Medulla oblongata (tissue), 1 donor: ENCODE results near the gene DNAJC1.

ENCODE experiments used
- DNase-seq: peaks from one replicate; pipeline ENCODE4 v3.0.0-alpha.2; 2015; ENCODE audit errors: extremely low spot score

DNAJC1 gene

DNA sequence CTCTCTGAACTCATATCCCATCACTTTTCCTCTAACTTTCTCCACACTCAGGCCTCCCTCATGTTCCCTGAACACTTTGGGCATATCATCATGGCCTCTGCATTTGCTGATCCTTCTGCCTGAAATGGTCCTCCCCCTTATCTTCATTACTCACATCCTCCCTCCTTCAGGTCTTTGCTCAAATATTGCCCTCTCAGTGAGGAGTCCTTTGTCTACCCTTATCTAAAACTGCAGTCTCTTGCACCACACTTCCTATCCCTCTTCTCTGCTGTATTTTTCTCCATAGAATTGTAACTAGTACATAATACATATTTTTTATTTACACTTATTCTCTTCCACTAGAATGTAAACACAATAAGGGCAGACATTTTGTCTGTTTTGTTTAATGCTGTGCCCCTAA is 41.7 kb downstream of the DNAJC1 start:
- DNase-seq, result no peak

DNA sequence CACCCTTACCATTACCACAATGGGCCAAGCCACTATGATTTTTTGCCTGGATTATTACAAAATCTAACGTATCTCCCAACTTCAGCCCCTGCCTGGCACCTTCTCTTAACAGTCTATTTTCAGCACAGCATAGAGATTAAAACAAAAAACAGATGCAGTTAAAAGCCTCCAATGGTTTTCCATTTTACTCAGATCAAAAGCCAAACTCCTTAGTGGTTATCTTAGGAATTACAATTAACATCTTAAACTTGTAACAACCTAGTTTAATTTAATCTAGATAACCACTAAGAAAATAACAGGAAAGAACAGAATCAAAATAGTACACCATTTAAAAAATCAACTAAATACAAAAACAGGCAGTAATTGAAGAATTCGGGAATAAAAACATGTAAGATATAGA is 43.5 kb downstream of the DNAJC1 start:
- no peak for DNase-seq

DNA sequence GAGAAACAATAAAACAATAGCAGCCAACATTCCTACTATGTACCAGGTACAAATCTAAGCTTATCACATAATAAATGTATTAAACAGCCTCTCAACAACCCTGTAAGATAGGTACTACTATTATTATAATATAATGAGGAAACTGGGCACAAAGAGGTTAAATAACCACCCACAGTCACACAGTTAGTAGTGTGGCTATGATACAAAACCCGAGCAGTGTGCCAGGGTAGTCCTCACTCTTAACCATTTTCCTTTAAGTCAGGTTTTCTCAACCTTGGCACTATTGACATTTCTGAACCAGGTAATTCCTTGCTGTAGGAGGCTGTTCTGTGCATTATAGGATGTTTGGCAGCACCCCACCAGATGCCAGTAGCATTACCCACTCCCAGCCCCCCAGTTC is 48.8 kb downstream of the DNAJC1 start:
- no peak for DNase-seq

DNA sequence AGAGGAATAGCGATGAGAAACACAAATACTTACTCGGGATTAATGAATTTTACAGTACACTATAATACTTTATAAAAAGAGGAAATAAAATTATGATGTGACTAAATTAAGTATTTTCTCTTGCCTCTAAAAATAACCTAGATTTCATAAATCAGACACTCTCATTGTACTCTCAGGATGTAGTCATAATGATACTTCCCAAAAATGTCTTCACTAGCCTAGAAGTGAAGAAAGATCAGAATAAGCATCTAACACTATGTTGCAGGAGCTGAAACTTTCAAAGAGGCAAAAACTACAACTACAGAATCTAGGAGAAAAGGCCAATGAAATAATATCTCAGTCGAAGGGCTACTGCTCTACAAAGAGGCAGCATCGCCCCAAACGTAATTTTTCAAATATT is 49.4 kb downstream of the DNAJC1 start:
- no peak for DNase-seq

DNA sequence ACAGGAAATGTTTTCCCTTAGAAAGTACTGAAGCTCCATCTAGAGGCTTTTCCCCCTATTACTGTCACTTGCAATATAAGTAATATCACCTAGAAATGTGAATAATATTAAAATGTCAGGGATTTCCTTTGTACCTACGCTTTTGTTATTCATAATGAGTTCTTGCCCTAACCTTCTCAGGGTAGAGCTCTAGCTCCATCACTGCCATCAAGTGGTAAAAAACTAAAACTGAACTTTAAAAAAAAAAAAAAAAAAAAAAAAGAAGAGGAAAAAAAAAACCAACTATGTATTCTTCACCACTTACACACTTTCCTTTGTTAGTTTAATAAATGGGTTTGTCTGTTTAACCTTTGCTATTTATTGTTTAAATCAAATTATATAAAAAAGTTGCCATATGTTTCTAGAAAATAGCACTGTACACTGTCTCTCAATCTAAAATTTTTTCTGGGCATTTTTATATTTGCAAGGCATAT is 49.9 kb downstream of the DNAJC1 start:
- no peak for DNase-seq

DNA sequence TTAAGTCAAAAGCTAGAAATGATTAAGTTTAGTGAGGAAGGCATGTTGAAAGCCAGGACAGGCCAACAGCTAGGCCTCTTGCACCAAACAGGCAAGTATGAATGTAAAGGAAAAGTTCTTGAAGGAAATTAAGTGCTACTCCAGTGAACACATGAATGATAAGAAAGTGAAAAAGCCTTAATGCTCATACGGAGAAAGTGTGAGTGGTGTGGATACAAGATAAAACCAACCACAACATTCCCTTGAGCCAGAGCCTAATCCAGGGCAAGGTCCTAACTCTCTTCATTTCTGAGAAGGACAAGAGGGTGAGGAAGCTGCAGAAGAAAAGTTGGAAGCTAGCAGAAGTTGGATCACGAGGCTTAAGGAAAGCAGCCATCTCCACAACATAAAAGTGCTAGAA is 53.0 kb downstream of the DNAJC1 start:
- no peak for DNase-seq

DNA sequence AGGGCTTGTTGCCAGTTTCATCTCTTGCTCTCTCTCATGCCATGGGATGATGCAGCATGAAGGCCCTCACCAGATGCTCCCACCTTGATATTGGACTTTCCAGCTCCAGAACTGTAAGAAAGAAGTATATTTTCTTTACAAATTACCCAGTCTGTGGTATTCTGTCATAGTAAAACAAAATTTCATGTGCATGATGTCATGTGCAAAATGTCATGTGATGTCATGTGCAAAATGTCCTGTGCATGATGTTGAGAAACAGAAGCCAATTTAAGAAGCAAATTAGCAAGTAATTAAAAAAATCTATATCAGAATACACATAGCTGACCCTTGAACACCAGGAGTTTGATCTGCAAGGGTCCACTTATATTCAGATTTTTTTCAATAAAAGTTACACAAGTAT is 56.6 kb downstream of the DNAJC1 start:
- no peak for DNase-seq

DNA sequence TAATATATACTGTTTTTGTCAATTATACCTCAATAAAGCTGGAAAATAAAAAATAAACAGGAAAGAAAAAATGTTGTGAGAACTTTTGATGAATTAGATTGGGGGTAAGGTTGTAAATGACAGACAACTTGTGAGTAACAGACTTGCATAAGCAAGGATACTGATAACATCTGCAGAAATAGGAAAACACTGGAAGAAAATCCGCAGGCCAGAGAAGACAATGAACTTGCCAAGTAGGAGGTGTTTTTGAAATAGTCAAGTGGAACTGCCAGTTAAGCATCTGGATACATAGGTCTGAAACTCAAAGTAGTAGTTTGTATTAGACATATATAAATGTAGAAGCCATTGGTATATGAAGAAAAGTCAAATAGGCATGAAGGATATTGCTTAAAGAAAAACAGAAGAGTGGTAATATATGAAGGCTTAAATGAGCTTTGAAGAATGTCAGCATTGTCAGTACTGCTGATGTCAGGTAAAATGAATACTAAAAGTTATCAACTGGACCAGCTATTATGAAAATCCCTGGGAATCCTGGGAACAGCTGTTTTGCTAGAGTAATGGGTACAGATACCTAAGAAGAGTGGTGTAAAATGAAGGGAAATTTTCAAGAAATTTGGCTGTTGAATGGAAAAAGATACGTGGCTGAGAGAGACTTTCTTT is 58.7 kb downstream of the DNAJC1 start:
- no peak for DNase-seq

DNA sequence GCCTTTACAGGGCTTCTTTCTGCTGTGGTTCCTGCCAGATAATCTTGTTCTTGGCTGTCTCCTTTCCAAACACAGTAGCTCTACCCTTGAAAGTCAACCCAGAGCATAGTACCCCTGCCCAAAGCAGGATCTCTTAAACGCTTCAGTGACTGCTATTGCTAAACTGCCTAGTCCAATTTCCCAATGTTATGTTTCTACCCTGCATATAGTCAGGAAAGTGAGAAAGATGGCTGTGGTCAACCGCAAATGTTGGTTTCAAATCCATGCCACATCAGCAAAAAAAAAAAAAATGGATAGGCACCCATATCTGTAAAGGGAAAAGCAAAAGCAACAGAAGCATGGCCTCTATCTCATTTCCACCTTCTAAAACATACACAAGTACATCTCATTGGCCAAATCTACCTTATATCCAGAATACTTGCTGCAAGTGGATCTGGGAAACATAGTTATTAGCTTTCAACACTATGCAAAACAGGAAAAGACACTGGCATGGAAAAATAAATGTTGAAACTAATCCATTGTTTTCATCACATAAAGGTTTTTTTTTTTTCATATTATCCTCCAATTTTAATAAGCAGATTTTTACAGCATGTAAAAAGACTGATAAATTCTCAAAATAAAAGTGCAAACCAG is 59.8 kb downstream of the DNAJC1 start:
- DNase-seq, result no peak

DNA sequence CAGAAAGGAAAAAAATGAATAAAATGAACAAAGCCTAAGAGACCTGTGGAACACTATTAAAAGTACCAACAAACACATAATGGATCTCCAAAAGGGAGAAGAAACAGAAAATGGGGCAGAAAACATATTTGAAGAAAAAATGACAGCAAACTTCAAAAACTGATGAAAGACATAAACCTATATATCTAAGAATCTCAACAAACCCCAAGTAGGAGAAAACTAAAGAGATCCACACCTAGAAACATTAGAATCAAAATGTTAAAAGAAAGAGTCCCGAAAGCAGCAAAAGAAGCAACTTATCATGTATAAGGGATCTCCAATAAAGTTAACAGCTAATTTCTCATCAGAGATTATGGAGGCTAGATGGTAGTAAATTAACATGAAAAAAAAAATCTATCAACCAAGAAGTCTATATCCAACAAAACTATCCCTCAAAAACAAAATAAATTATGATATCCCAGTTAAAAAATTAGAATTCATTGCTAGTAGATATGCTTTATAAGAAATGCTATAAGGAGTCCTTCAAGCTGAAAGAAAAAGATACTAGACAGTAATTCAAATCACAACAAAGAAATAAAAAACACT is 68.0 kb downstream of the DNAJC1 start:
- DNase-seq, result no peak

DNA sequence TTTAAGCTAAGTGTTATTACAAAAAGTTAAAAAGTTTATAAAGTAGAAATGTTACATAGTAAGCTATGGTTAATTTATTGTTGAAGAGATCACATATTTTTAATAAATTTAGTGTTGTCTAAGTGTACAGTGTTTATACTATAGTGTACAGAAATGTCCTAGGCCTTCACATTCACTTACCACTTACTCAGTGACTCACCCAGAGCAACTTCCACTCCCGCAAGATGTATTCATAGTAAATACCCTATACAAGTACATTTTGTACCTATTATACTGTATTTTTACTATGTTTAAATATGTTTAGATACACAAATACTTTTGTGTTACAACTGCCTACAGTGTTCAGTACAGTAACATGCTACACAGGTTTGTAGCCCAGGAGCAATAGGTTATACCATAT is 69.2 kb downstream of the DNAJC1 start:
- DNase-seq, result no peak

DNA sequence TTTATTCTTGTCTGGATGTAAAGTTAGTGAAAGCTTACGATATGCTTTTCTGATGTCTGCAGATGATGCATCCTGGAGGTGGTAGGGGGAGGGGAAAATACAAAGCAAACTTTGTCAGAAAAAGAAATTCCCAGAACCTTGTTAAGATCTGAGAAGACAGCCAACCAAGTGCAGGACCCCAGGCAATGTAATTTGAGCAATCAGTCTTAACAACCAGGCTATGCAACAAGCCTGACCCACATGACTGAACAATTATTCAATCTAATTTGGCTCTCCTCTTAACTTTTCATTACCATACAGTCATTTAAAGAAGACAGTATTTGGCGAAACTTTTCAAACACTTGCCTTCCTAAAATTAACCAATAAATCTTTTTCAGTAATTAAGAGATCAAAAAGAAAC is 74.5 kb downstream of the DNAJC1 start:
- no peak for DNase-seq

DNA sequence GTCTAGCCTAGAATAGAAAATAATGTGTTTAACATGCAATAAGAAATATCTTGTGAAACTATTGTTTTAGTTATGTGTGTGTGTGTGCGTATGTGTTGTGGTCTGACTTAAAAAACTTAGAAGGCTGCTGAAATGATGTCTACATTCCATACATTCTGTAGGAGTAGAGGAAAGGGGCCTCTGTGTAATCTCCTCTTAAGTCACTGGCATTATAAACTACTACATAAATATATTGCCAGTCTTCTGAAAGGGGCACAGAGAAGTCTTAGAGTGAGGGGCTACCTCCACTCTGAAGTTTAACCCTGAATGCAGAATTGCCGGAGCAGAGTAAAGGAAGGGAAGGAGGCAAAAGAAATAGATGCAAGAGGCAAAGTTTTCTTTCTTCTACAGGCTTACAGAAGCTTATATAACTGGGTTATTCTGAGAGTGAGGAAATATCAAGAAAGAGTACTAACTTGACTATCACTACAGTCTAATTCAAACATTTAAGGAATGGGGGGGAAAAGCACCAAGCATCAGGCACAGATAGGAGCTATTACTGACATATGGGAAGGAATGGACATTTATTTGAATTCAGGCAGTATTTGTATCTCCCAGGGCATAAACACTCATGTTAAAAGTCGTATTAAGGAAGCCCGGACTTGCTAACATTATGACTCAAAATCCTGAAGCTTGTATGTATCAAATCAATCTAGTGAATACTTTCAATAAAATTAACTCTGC is 75.7 kb downstream of the DNAJC1 start:
- no peak for DNase-seq

DNA sequence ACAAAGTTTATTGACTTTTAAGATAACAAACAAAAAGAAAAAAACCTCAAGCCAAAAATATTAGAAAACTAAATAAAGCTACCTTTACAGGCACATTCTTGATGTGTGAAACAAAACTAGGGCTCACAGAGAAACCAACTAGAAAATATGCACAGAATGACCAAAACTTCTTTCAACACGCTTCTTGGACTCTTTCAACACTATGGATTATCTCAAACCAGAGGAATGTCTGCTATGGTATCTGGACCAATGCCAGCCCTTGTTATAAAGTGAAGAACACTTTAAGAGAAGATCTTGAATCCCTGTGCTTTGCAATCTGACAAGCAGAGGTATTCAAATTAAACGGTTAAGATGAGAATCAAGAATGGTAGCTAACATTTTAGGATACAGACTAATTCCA is 76.6 kb downstream of the DNAJC1 start:
- no peak for DNase-seq

DNA sequence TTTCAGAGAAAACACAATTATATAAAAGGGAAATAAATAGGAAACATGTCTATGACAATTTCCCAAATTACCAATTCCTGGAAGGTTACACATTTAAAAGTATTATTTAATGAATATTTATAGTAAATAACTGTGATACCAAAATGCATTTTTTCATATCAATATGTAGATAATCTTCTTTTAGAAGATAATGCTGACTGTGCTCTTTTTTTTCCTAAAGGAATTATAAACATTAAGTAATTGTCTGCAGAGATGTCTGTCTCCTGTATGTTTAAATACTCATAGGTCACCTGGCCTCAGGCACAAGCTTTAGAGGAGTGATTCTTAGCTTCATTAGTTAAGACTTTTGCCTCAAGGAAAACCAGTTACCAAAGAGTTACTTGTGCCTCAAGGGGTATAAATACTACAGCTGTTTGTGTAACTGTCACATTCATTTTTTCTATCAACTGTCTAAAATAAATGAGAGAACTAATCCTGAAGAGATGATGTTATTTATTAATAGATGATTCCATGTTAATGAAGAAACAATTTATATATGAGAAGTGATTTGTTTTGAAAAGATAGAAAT is 77.1 kb downstream of the DNAJC1 start:
- DNase-seq, result no peak

DNA sequence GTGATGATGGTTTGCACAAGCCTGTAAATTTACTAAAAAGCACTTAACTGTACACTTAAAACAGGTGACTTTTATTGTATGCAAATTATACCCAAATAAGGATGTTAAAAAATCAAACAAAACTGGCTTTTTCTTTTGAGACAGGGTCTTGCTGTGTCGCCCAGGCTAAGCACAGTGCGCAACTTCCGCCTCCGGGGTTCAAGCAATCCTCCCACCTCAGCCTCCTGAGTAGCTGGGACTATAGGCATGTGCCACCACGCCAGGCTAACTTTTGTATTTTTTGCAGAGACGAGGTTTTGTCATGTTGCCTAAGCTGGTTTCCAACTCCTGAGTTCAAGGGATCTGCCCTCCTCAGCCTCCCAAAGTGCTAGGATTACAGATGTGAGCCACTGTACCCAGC is 77.7 kb downstream of the DNAJC1 start:
- DNase-seq, result no peak

DNA sequence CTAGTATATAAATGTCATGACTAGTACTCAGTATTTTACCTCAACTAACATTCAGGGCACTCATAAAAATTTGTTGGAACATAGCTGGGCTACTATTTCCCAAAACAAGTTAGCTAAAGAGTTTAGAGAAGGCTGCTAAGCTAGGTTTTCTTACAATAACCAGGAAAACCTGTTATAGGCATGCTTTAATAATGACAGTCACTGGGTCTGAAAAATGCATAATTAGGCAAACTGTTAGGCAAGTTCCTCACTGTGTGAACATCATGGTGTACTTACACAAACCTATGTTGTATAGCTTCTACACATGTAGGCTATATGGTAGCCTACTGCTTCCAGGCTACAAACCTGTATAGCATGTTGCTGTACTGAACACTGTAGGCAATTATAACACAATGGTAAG is 79.0 kb downstream of the DNAJC1 start:
- no peak for DNase-seq

DNA sequence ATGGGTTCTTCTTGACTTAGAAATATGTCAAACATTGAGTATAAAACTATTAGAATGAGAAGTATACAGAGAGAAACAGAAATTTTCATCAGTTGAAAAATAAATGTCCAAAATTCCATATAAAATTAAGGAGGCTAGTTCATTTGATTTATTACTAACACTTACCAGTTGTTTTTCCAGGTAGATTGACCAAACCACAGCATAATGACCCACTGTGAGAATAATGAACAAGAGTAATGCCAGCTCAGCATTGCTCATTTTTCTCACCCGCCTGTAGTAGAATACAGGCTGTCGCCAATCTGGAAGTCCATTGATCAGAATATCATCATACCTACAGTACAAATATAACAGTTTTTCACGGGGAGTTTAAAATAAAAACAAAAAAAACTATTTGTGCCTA is 82.9 kb downstream of the DNAJC1 start:
- DNase-seq, result no peak

DNA sequence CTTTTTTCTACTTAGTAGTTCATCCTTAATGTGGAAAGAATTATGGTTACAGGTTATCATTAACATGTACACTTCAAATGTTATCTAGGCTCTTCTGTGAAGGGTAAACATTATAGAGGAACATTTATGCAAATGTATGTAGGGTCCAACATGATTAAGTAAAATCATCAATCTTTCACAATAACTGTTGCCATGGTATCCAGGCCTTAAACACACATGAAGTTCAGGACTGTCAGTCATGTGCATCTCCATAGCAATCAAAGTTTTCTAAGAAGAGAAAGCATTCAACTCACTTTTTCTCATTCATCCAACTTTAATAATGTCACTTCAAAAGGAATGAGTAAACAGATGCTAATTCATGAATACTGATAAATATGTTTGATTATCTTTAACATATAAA is 83.6 kb downstream of the DNAJC1 start:
- no peak for DNase-seq

DNA sequence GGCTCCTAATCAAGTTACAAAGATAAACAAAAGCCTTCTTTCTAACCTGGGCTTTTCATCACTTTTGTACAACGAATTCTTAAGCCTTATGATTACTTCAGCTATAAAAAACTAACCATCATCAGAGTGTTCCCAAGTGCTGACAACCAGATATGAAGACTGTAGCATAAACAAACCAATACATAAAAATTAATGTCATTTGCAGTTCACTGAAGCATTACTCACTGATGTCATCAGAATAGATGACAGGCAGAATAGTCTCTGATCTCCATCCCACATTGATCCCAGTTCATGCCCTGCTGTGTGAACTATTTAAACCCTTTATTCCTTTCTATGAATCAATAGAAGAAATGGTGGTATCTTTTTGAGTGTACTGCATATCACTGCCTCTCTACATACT is 84.4 kb downstream of the DNAJC1 start:
- no peak for DNase-seq

DNA sequence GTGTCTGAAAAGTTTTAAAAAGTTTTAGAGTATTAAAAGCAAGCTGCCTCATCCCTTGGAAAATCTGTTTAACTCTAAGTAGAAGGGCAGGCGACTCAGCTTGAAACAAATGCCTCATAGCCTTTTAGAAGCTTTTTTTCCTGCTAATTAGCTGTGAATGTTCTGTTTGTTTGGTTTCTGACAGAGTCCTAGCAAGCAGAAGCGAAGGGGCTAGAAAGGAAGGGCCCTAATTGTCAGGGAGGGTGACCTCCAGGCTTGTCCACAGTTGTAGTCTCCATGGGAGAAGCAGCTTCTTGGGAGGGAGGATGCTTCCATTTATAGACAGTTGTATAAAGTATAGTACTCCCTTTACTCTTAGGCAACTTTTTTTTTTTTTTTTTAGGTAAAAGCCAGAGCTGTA is 90.9 kb downstream of the DNAJC1 start:
- DNase-seq, result peak; percentile 2

DNA sequence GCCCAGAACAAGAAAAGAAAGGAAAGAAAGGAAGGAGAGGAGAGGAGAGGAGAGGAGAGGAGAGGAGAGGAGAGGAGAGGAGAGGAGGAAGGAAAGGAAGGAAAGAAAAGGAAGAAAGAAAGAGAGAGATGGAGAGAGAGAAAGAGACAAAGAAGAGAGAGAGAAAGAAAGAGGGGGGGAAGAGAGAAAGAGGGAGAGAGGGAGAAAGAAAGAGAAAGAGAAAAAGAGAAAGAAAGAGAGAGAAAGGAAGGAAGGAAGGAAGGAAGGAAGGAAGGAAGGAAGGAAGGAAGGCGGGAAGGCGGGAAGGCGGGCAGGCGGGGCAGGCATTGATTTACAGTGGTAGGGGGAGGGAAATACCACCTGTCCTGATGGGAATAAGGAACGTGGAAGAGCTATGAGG is 92.7 kb downstream of the DNAJC1 start:
- DNase-seq, result no peak

DNA sequence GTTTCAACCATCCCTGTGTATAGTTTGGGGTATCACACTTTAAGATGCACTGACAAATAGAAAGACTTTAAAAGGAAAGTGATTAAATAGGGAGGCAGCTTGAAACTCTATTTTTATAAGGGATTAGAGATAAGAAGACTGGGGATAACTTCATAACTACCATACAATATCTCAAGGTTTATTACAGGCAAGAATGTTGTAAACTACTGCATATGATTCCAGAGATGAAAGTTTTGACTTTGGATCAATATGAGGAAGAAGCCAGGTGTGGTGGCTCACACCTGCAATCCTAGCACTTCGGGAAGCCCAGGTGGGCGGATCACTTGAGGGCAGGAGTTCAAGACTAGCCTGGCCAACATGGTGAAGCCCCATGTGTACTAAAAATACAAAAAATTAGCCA is 96.1 kb downstream of the DNAJC1 start:
- DNase-seq, result no peak
